Right atrium auricular region (tissue), 2 donors: ENCODE measurements around the gene DEGS2. TPM values are rescaled to one million over a fixed set of nuclear protein-coding genes. Genes with fewer than 3 reads are reported as not detected.
"Not testable (repeated sequence)": the region's sequence is repeated elsewhere in the genome, so short reads cannot be mapped to it uniquely, and the experiment has no call there.

Source experiments
- DNase-seq: peaks from one replicate; pipeline ENCODE4 v3.0.0-alpha.2; 2019; ENCODE audit warnings: low spot score
- H3K27ac ChIP-seq, 2 donors: fragments of 200-600 bp; sonication (generic); 1 replicate in 1 of 2; 2 replicates in 1 of 2; pipeline ENCODE4 v1.5.1; 2016 to 2019
- H3K27me3 ChIP-seq, 2 donors: fragments of 200-600 bp; sonication (generic); one replicate each; pipeline versions ENCODE4 v1.5.1 to v1.6.0; 2017 to 2019
- H3K36me3 ChIP-seq: fragments of 200-600 bp; sonication (generic); one replicate; pipeline ENCODE4 v1.5.1; 2016
- H3K4me1 ChIP-seq, 2 donors: fragments of 200-600 bp; sonication (generic); one replicate each; pipeline versions ENCODE4 v1.5.1 to v1.6.0; 2017 to 2019
- H3K4me3 ChIP-seq, 2 donors: fragments of 200-600 bp; sonication (generic); 1 replicate in 1 of 2; 2 replicates in 1 of 2; pipeline ENCODE4 v1.5.1; 2017 to 2019; ENCODE audit warnings: mild to moderate bottlenecking in 1 of 2, moderate library complexity in 1 of 2
- H3K9me3 ChIP-seq, 2 donors: fragments of 200-600 bp; sonication (generic); one replicate each; pipeline ENCODE4 v1.5.1; 2019
- CTCF ChIP-seq, 2 donors: fragments of 200-600 bp; sonication (generic); IDR thresholded peaks; one replicate each; pipeline ENCODE4 v1.5.1; 2019; ENCODE audit warnings: antibody characterized with exemption in 2 of 2
- total RNA-seq, 2 donors: library from RNA; depleted of rRNA; stranded (reverse); fragments of >200 nt; gene quantifications; one replicate each; pipeline ENCODE4 v1.1.0, GENCODE V29; 2016

DEGS2 gene
- total RNA-seq, 2 donors from 2014 or later = not detected

GRCh38 chr14:100192250-100192671, 32.8 kb upstream of the DEGS2 start:
- no peak for DNase-seq
- H3K27ac ChIP-seq = peak overlapping the region; percentile 89 to 90
- no peak for TF ChIP-seq CTCF (IDR thresholded peaks at IDR 0.05)
- peaks cover 0 to 18% of the 10 kb centered on the region in 2 donors for H3K4me1 ChIP-seq
- H3K36me3 ChIP-seq = no peaks in the 10 kb centered on the region
- H3K4me3 ChIP-seq = peak overlapping the region; percentile 32 to 57
- no peaks in the 10 kb centered on the region for H3K27me3 ChIP-seq
- no peaks in the 10 kb centered on the region for H3K9me3 ChIP-seq

GRCh38 chr14:100191584-100192249, 32.3 kb upstream of the DEGS2 start:
- peak overlapping the region; percentile 89 to 90 for H3K27ac ChIP-seq
- H3K9me3 ChIP-seq = no peaks in the 10 kb centered on the region
- DNase-seq = no peak
- H3K27me3 ChIP-seq = no peaks in the 10 kb centered on the region
- no peaks in the 10 kb centered on the region for H3K36me3 ChIP-seq
- no peak for TF ChIP-seq CTCF (IDR thresholded peaks at IDR 0.05)
- peaks cover 0 to 18% of the 10 kb centered on the region in 2 donors for H3K4me1 ChIP-seq
- peak overlapping the region in 1 of 2 donors; percentile 57 for H3K4me3 ChIP-seq

GRCh38 chr14:100190126-100190525, 30.7 kb upstream of the DEGS2 start:
- H3K27ac ChIP-seq = no peak overlapping the region
- no peaks in the 10 kb centered on the region for H3K27me3 ChIP-seq
- peaks cover 0 to 18% of the 10 kb centered on the region in 2 donors for H3K4me1 ChIP-seq
- TF ChIP-seq CTCF (IDR thresholded peaks at IDR 0.05) = no peak
- H3K4me3 ChIP-seq = no peak overlapping the region
- no peak for DNase-seq
- H3K36me3 ChIP-seq = no peaks in the 10 kb centered on the region
- no peaks in the 10 kb centered on the region for H3K9me3 ChIP-seq

- DNase-seq = no peak
- Histone ChIP-seq H3K36me3 (no peaks in the 10 kb centered on the region), H3K9me3 (no peaks in the 10 kb centered on the region), H3K27me3 (no peaks in the 10 kb centered on the region), H3K27ac (no peak overlapping the region), H3K4me1 (peaks cover 0 to 18% of the 10 kb centered on the region in 2 donors), H3K4me3 (no peak overlapping the region)
- TF ChIP-seq CTCF (IDR thresholded peaks at IDR 0.05) = no peak
Measured at GRCh38 chr14:100188392-100189030, 29.1 kb upstream of the DEGS2 start.

- Histone ChIP-seq H3K36me3 (no peaks in the 10 kb centered on the region), H3K9me3 (no peaks in the 10 kb centered on the region), H3K27me3 (no peaks in the 10 kb centered on the region), H3K4me3 (no peak overlapping the region), H3K27ac (no peak overlapping the region), H3K4me1 (peaks cover 0 to 10% of the 10 kb centered on the region in 2 donors)
- TF ChIP-seq CTCF (IDR thresholded peaks at IDR 0.05) = no peak
- no peak for DNase-seq
Measured at GRCh38 chr14:100187247-100187833, 27.9 kb upstream of the DEGS2 start.

GRCh38 chr14:100181876-100182551, 22.6 kb upstream of the DEGS2 start:
- not testable (repeated sequence) for H3K4me1 ChIP-seq, DNase-seq, H3K27ac ChIP-seq, H3K9me3 ChIP-seq, H3K36me3 ChIP-seq, H3K4me3 ChIP-seq, H3K27me3 ChIP-seq

GRCh38 chr14:100180671-100181070, 21.2 kb upstream of the DEGS2 start:
- not testable (repeated sequence) for DNase-seq

More at GRCh38 chr14:100180671-100181070, 21.2 kb upstream of the DEGS2 start:
- not testable (repeated sequence) for H3K4me3 ChIP-seq, H3K4me1 ChIP-seq, H3K36me3 ChIP-seq, H3K27ac ChIP-seq, H3K9me3 ChIP-seq, H3K27me3 ChIP-seq
